Measurements from ENCODE around the gene RHPN2. TPM values are rescaled to one million over a fixed set of nuclear protein-coding genes. Genes with fewer than 3 reads are reported as not detected.

Gene RHPN2
- total RNA-seq, 1 experiment from 2014 or later, result 29.2 TPM

GRCh38 chr19:33008738-33009137 is 56.0 kb downstream of the RHPN2 start:
- Histone ChIP-seq H3K23ac (ENCODE audit: insufficient read length, low read depth, low read length) (no peak overlapping the region), H2AFZ (ENCODE audit: low read length) (no peak overlapping the region), H3K4me2 (ENCODE audit: insufficient read depth, insufficient read length, low read length) (no peak overlapping the region), H3K4me1 (ENCODE audit: insufficient read depth, low read length) (no peaks in the 10 kb centered on the region), H2BK15ac (ENCODE audit: low read depth, low read length) (no peak overlapping the region), H4K8ac (replicated peaks; ENCODE audit: insufficient read length, low read depth, low read length) (no peak overlapping the region), H3K79me2 (ENCODE audit: insufficient read depth, low read length) (no peaks in the 10 kb centered on the region), H4K91ac (ENCODE audit: insufficient read length, low read depth, low read length) (no peak overlapping the region), H3K4ac (ENCODE audit: low read depth, low read length) (no peak overlapping the region), H4K5ac (ENCODE audit: insufficient read length, low read depth, low read length) (no peak overlapping the region), H3K27me3 (ENCODE audit: insufficient read depth, low read length) (no peaks in the 10 kb centered on the region), H2BK20ac (ENCODE audit: low read depth, low read length, poor library complexity, severe bottlenecking) (no peak overlapping the region), H3K18ac (ENCODE audit: insufficient read length, low read depth, low read length) (no peak overlapping the region), H3K27ac (ENCODE audit: insufficient read length, low read depth, low read length) (no peak overlapping the region), H2BK120ac (ENCODE audit: low read depth, low read length, poor library complexity, severe bottlenecking) (no peak overlapping the region), H2AK5ac (ENCODE audit: insufficient read length, low read length) (no peak overlapping the region), H3K9ac (ENCODE audit: extremely low read depth, insufficient read length, low read length) (no peak overlapping the region), H3K14ac (ENCODE audit: insufficient read depth, low read length) (no peak overlapping the region), H3T11ph (ENCODE audit: low read length) (no peak overlapping the region), H3K9me3 (ENCODE audit: control insufficient read depth, low read depth, low read length) (no peaks in the 10 kb centered on the region), H3K56ac (ENCODE audit: insufficient read length, low read depth, low read length) (no peak overlapping the region), H4K20me1 (ENCODE audit: control insufficient read depth, insufficient read depth, insufficient read length) (no peaks in the 10 kb centered on the region), H2BK5ac (ENCODE audit: insufficient read length, low read length) (no peak overlapping the region), H3K23me2 (ENCODE audit: insufficient read length, low read depth, low read length, poor library complexity, severe bottlenecking) (no peaks in the 10 kb centered on the region), H3K79me1 (ENCODE audit: insufficient read depth, low read depth, low read length, poor library complexity, severe bottlenecking) (no peaks in the 10 kb centered on the region), H2BK12ac (ENCODE audit: insufficient read length, low read depth, low read length) (no peak overlapping the region)
- Mint-ChIP-seq H3K27ac (no peak overlapping the region), H3K4me3 (no peak overlapping the region), H3K9me3 (no peaks in the 10 kb centered on the region), H3K27me3 (ENCODE audit: low read depth) (no peaks in the 10 kb centered on the region), H3K36me3 (ENCODE audit: insufficient read depth in 1 of 3, low read depth in 3 of 3) (peaks cover 31 to 64% (median 51%) of the 10 kb centered on the region in 3 experiments), H3K4me1 (peaks cover 8 to 15% of the 10 kb centered on the region in 2 experiments)
- DNase-seq, result no peak
- no CpG with 5 or more reads among the region's 4 CpGs for WGBS (ENCODE audit: extremely low coverage, insufficient read length, low lambda C conversion rate)
- no peak for TF ChIP-seq CTCF (conservative IDR thresholded peaks at IDR 0.05)

Data from H9 (cell line).